Retinal pigment epithelial cell (primary cell): ENCODE results near the gene PTPN2.
"Not testable (repeated sequence)": the region's sequence is repeated elsewhere in the genome, so short reads cannot be mapped to it uniquely, and the experiment has no call there.

ENCODE experiments used
- DNase-seq: peaks from one replicate; pipeline ENCODE4 v3.0.0-alpha.2; 2010; ENCODE audit warnings: low read depth
- H3K4me3 ChIP-seq: 2 replicates; pipeline ENCODE4 v1.5.1; 2011; ENCODE audit warnings: mild to moderate bottlenecking, low read length, control low read depth, moderate library complexity
- CTCF ChIP-seq: conservative IDR thresholded peaks from 2 replicates; pipeline ENCODE4 v1.5.1; 2011; ENCODE audit warnings: low read depth, low read length, control low read depth, inconsistent platforms

PTPN2 gene

DNA sequence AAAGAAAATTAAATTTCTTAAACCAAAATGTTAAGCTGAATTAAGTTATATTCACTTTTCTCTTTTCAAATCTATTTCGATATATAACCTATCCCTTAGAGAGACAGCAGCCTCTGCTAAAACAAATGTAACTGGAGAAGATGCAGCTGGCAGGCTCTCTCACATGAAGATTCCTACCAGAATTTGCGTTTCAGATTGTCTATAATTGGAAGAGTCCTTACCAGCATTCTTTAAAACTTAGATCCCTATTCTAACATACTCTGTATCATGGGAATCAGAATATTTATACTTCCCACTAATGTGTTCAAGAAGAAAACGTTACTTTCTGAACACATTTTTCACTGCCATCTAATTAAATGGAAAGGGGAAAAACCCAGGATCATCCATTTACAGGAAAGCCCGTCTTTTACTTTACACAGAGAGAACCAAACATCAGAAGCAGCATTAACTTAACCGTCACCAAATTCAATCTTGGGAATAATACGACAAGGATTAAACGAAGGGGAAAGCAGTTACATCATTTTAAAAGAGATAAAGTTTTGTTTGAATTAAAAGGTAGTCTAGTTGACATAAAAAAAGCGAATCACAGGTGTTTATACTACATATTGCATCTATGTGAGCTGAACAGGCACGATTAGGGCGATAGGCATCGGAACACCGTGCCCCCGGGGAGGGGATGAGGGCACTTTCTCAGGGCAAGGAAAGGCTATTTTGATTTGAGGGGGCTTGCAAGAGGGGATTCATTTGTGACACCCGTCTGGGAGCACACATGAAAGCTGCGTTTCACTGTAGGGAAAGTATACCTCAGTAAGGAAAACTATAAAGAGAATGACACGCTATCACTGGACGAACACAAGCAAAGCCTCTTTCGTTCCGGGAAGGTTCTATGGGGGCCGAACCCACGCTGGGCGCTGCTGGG is 1.3 kb downstream of the PTPN2 start:
- H3K4me3 ChIP-seq: peak overlapping the region; percentile 82
- no peak for DNase-seq
- TF ChIP-seq CTCF: no peak

DNA sequence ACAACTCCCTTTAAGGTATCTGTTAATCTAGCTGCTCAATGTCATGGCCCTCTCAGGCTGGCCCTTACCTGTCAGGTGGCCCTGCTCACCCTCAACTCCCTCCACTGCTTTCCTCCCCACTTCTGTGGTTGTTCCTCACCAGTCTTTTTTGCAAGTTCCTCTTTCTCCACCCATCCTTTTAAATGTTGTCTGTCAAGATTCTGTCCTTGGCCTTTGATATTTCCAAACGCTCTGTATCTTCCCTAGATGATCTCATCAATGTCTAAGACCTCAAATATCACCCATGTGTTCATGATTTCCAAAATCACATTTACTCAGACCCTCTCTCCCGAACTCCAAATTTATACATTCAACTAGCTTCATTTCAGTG is 3.5 kb downstream of the PTPN2 start:
- TF ChIP-seq CTCF: no peak
- H3K4me3 ChIP-seq: no peak overlapping the region
- DNase-seq: no peak

GRCh38 chr18:12879840-12880540 is 4.0 kb downstream of the PTPN2 start:
- H3K4me3 ChIP-seq: no peak overlapping the region
- no peak for TF ChIP-seq CTCF
- no peak for DNase-seq

- H3K4me3 ChIP-seq, DNase-seq: not testable (repeated sequence)
Measured at GRCh38 chr18:12874992-12875391, 9.0 kb downstream of the PTPN2 start.

DNA sequence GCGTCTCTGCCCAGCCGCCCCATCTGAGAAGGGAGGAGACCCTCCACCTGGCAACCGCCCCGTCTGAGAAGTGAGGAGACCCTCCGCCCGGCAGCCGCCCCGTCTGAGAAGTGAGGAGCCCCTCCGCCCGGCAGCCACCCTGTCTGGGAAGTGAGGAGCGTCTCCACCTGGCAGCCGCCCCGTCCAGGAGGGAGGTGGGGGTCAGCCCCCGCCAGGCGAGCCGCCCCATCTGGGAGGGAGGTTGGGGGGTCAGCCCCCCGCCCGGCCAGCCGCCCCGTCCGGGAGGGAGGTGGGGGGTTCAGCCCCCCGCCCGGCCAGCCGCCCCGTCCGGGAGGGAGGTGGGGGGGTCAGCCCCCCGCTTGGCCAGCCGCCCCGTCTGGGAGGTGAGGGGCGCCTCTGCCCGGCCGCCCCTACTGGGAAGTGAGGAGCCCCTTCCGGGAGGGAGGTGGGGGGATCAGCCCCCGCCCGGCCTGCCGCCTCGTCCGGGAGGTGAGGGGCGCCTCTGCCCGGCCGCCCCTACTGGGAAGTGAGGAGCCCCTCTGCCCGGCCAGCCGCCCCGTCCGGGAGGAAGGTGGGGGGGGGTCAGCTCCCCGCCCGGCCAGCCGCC is 10.0 kb downstream of the PTPN2 start:
- not testable (repeated sequence) for DNase-seq, H3K4me3 ChIP-seq

DNA sequence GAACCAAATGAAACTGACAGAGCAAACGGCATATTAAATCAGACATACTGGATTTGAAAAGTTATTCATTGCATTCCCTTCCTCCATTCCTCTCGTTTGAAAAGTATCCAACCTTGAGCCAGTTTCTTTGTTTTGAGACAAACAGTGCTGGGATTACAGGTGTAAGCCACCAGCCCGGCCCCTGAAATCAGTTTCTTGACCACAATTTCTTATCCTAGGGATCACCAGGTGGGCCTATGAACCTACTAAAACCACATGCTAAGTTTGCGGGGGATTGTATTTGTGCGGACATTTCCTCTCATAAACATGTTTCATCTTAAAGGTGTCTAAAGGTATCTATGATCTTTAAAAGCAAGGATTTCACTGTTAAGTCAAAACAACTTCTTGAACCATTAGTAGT is 11.6 kb downstream of the PTPN2 start:
- DNase-seq: no peak
- TF ChIP-seq CTCF: no peak

GRCh38 chr18:12868576-12868975 is 15.5 kb downstream of the PTPN2 start:
- no peak for TF ChIP-seq CTCF
- DNase-seq: no peak
- no peak overlapping the region for H3K4me3 ChIP-seq

More for the DNA sequence above, 11.6 kb downstream of the PTPN2 start:
- no peak overlapping the region for H3K4me3 ChIP-seq
